HG02642 (cell line): ENCODE measurements around the gene PSMA6.
"Not testable (repeated sequence)": the region's sequence is repeated elsewhere in the genome, so short reads cannot be mapped to it uniquely, and the experiment has no call there.

Experiments
- ATAC-seq: cut with Tn5 transposase; IDR thresholded peaks from one replicate; pipeline ENCODE4 v1.9.1; 2021; ENCODE audit warnings: mild to moderate bottlenecking; ENCODE audit not compliant: unreplicated experiment, poor library complexity

Gene PSMA6

GRCh38 chr14:35306114-35306513 lies 13.9 kb downstream of the PSMA6 start:
- no peak for ATAC-seq

GRCh38 chr14:35317820-35318219 lies 25.6 kb downstream of the PSMA6 start:
- no peak for ATAC-seq

- ATAC-seq = no peak
Observed at GRCh38 chr14:35319509-35319908, 27.3 kb downstream of the PSMA6 start.

- no peak for ATAC-seq
Observed at GRCh38 chr14:35320472-35320871, 28.3 kb downstream of the PSMA6 start.

- ATAC-seq = no peak
Observed at GRCh38 chr14:35326375-35326774, 34.2 kb downstream of the PSMA6 start.

GRCh38 chr14:35331605-35332516 lies 39.7 kb downstream of the PSMA6 start:
- ATAC-seq = peak; percentile 52

GRCh38 chr14:35332517-35333263 lies 40.5 kb downstream of the PSMA6 start:
- ATAC-seq = no peak

- ATAC-seq = no peak
Observed at GRCh38 chr14:35333264-35333730, 41.1 kb downstream of the PSMA6 start.

GRCh38 chr14:35333797-35334743 lies 41.9 kb downstream of the PSMA6 start:
- no peak for ATAC-seq

- ATAC-seq = no peak
Observed at GRCh38 chr14:35335388-35336092, 43.4 kb downstream of the PSMA6 start.

GRCh38 chr14:35336171-35336493 lies 44.0 kb downstream of the PSMA6 start:
- ATAC-seq = not testable (repeated sequence)

- no peak for ATAC-seq
Observed at GRCh38 chr14:35336494-35337268, 44.5 kb downstream of the PSMA6 start.

GRCh38 chr14:35337269-35338255 lies 45.4 kb downstream of the PSMA6 start:
- no peak for ATAC-seq

GRCh38 chr14:35338731-35339405 lies 46.7 kb downstream of the PSMA6 start:
- ATAC-seq = no peak

- peak; percentile 60 for ATAC-seq
Observed at GRCh38 chr14:35339761-35340406, 47.7 kb downstream of the PSMA6 start.

GRCh38 chr14:35340616-35341453 lies 48.7 kb downstream of the PSMA6 start:
- no peak for ATAC-seq
